OCI-LY7 (cell line): ENCODE results near the gene ZNF416.

ENCODE experiments used
- EZH2phosphoT487 ChIP-seq: fragments of 200-600 bp; sonication (generic); IDR thresholded peaks from 2 replicates; pipeline ENCODE4 v1.6.1; 2018; ENCODE audit warnings: low read depth, borderline replicate concordance, mild to moderate bottlenecking, mixed run types, antibody characterized with exemption, low read length, moderate library complexity, mixed read lengths
- TF ChIP-seq, protein P1 (sequence below): fragments of 200-600 bp; sonication (generic); conservative IDR thresholded peaks from 2 replicates; pipeline ENCODE4 v1.5.1; 2014; ENCODE audit warnings: mild to moderate bottlenecking, antibody characterized with exemption, low read length, moderate library complexity, mixed read lengths

DNA sequence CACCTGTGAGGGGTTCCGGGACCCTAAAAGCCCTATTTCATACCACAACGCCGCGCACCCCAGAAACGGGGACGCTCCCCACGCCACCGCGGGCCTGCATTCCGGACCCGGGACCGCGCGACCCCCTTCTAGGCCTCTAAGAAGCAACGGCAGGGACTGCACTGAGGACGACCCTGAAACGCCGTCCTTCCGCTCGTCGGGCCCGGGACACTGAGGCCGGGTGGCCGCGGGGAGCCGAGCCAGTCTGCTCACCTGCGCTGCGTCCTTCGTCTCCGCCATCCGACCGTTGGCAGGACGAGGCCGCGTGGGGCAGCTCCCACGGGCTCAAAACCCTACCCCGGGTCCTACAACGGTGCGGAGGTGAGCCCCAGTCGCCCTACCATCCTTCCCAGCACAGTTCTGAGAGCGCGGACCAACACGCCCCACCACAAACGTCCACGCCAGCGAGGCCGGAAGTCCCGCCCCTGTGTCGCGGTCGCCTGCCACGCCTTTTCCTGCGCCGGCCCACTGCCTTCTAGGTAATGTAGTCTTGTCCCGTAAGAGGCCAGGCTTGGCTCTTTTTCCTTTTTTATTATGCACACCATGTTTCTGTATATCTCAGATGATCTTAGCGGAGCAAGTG lies 19.2 kb downstream of the ZNF416 start, which contains the start of gene ZNF550:
- TF ChIP-seq, protein P1, sequence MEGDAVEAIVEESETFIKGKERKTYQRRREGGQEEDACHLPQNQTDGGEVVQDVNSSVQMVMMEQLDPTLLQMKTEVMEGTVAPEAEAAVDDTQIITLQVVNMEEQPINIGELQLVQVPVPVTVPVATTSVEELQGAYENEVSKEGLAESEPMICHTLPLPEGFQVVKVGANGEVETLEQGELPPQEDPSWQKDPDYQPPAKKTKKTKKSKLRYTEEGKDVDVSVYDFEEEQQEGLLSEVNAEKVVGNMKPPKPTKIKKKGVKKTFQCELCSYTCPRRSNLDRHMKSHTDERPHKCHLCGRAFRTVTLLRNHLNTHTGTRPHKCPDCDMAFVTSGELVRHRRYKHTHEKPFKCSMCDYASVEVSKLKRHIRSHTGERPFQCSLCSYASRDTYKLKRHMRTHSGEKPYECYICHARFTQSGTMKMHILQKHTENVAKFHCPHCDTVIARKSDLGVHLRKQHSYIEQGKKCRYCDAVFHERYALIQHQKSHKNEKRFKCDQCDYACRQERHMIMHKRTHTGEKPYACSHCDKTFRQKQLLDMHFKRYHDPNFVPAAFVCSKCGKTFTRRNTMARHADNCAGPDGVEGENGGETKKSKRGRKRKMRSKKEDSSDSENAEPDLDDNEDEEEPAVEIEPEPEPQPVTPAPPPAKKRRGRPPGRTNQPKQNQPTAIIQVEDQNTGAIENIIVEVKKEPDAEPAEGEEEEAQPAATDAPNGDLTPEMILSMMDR = no peak
- TF ChIP-seq EZH2phosphoT487 = no peak
